Measurements from ENCODE around the gene DMWD.

DNA sequence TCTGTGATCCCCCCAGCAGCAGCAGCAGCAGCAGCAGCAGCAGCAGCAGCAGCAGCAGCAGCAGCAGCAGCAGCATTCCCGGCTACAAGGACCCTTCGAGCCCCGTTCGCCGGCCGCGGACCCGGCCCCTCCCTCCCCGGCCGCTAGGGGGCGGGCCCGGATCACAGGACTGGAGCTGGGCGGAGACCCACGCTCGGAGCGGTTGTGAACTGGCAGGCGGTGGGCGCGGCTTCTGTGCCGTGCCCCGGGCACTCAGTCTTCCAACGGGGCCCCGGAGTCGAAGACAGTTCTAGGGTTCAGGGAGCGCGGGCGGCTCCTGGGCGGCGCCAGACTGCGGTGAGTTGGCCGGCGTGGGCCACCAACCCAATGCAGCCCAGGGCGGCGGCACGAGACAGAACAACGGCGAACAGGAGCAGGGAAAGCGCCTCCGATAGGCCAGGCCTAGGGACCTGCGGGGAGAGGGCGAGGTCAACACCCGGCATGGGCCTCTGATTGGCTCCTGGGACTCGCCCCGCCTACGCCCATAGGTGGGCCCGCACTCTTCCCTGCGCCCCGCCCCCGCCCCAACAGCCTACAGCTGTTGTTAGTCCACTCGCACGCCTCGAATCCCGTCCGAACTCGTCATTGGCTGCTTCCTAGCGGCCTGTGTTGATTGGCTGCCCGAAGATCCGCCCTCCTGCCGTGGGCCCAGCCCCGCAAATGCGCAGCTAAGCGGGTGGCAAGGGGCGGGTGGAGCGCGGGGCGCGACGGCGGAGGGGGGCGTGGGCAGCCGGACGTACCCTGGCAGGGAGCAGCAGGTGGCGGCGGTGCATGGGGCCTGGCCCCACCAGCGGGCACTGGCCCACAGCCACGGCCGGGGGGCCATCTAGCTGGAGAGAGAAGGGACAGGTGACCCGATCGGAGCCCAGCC is 22.2 kb downstream of the DMWD start:
- TF ChIP-seq, protein P1, sequence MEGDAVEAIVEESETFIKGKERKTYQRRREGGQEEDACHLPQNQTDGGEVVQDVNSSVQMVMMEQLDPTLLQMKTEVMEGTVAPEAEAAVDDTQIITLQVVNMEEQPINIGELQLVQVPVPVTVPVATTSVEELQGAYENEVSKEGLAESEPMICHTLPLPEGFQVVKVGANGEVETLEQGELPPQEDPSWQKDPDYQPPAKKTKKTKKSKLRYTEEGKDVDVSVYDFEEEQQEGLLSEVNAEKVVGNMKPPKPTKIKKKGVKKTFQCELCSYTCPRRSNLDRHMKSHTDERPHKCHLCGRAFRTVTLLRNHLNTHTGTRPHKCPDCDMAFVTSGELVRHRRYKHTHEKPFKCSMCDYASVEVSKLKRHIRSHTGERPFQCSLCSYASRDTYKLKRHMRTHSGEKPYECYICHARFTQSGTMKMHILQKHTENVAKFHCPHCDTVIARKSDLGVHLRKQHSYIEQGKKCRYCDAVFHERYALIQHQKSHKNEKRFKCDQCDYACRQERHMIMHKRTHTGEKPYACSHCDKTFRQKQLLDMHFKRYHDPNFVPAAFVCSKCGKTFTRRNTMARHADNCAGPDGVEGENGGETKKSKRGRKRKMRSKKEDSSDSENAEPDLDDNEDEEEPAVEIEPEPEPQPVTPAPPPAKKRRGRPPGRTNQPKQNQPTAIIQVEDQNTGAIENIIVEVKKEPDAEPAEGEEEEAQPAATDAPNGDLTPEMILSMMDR (IDR thresholded peaks at IDR 0.05): peak; percentile 93 to 99 (median 94)
- TF ChIP-seq POLR2A (IDR thresholded peaks at IDR 0.05): peak; percentile 54 to 61

Measured in uterus (tissue), 2 donors.